HG03521 (cell line): ENCODE measurements around the gene TGDS.
"Not testable (repeated sequence)": the region's sequence is repeated elsewhere in the genome, so short reads cannot be mapped to it uniquely, and the experiment has no call there.

Experiments used
- ATAC-seq: cut with Tn5 transposase; IDR thresholded peaks from one replicate; pipeline ENCODE4 v1.9.1; 2021; ENCODE audit warnings: mild to moderate bottlenecking, moderate library complexity; ENCODE audit not compliant: unreplicated experiment

The TGDS gene

DNA sequence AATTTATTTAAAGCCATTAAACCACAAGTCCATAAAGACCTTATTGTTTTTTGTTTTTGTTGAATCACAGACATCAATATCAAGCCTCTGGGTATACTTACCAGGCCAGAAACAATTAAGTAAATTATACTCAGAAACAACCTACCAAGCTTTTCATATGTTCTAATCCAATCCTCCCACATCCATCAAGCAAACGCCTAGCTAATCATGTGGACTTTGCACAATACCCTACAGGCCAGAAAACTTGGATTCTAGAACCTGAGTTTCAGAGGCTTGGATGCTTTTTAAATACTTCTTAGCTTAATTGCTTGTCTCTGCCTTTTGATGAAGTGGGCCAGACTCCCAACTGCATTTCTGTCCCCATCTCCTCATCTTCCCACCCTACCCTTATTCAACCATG, 39.9 kb downstream of the TGDS start:
- no peak for ATAC-seq

DNA sequence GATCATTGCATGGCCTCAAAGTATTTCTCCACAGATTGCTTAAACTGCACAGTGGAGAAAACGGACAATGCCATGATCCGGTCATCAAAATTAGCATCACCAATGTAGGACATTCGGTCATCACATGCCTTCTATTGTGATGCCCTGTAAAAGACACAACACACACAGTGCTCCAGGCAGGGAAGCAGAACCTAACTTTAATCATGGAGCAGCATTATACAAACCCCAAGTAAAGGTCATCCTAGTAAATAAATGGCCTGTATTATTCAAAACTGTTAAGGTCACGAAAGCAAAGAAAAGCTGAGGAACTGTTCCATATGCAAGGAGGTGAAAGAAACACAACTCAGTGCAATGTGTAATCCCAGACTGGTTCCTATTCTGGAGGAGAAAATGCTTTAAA, 42.2 kb downstream of the TGDS start:
- ATAC-seq = no peak

DNA sequence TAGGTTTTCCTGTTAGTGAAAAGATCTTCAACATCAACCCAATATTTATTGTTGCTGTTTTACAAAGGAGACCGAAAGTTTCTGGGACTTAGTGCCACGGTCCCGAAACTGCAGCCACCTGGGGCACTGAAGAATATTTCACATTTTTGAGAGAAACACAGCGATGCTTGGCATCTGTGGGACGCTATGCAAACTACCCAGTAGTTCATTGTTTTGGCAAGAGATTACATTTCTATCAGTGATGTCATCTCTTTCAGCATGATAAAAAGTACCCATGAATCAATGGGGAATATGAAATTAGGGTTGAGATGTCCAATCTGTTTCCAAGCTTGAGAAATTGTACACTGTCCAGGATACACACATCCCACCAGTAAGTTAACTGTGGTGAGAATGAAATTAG, 43.9 kb downstream of the TGDS start:
- no peak for ATAC-seq

GRCh38 chr13:94550062-94550738, 45.8 kb downstream of the TGDS start:
- ATAC-seq = no peak

DNA sequence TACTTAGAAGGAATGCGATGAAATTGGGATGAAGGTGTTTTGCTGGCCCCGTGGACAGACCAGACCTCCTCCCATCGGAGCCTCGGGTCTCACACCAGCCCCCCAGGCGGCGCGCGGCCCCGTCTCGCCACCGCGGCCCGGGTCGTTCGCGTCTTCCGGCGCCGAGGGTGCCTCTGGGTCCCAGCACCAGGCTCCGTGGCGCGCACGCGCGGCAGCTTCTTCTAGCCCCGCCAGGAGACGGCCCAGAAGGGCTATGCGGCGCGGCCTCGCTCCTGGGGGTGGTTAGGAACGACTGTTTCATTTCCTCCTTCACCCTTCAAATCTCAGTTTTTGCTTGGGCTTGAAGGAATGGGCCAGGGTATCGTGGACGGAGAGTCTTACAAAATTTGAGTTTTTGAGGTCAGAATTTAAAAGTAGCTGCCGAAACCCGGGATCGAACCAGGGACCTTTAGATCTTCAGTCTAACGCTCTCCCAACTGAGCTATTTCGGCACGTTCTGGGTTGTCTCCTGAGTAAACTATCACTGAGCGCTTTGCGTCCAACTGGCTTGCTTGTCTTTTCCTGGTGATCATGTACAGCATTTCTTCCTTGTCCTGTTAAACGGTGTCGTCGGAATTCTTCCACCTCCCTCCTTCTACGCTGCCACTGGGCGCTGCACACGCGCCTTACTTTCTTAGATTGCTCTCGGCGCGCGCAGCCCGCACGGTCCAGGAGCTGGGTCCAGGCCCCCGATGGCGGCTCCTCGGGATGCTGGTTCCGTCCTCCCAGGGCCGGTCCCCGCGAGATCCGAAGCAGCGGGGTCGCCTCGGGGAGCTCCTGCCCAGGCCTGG, 46.5 kb downstream of the TGDS start:
- peak; percentile 94 for ATAC-seq

DNA sequence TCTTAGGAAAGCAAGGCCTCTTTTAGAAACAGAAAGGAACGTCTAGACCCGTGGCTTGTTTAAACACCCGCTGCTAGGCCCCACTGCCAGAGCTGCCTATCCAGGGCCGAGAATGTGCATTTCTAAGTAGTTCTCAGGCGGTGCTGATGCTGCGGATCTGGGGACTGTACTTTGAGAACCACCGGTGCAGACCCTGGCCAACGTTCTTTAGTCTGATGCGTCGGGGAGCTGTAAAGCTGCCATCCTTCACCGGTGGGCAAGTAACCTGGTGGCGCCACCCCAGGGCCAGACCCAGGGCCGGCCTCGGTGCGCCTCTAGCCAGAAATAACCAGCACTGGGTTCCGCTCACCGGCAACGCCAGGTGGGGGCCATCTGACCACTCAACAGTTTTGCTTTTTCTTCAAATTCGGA, 47.1 kb downstream of the TGDS start:
- peak; percentile 47 for ATAC-seq

- no peak for ATAC-seq
These were observed 47.6 kb downstream of the TGDS start for GRCh38 chr13:94548382-94548781.

- no peak for ATAC-seq
These were observed 49.7 kb downstream of the TGDS start for GRCh38 chr13:94546061-94546839.

- no peak for ATAC-seq
These were observed 51.0 kb downstream of the TGDS start for GRCh38 chr13:94544922-94545321.

GRCh38 chr13:94542917-94543316, 53.0 kb downstream of the TGDS start:
- no peak for ATAC-seq

DNA sequence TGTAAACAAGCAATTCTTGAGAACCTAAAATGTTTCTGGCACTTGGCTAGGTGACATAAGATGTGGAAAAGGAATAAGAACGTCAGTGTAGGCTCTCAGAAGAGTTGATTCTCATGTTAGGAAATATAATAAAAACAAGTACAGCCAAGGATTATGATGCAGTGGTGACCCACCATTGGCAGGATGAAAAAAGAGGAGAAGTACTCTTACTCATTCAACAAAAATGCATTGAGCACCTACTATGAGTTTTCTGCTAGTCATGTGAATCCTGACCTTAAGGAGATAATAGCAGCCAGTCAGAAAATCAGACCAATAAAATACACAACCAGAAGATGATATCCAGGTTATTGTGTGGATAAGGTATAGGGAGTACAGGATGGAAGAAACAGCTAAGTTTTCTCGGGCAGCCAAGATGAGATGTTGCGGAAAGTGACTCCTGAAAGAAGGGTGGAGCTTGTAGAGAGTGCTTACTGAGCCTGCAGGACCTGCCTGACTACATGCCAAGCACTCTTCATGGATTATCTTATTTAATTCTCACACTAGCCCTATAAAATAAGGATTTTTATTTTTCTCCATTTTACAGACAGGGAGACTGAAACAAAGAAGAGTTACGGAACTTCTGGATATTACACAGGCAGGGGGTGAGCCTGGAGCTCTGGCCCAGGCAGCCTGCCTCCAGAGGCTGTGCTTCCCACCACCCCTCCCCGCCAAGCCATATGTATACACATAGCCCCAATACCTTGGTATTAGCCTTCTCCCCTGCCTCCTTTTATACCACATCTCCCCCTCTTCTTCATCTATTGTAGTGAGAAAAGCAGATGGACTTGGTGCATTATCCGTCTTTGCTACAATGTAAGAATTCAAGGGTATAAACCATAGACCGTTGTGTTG, 58.0 kb downstream of the TGDS start:
- no peak for ATAC-seq

DNA sequence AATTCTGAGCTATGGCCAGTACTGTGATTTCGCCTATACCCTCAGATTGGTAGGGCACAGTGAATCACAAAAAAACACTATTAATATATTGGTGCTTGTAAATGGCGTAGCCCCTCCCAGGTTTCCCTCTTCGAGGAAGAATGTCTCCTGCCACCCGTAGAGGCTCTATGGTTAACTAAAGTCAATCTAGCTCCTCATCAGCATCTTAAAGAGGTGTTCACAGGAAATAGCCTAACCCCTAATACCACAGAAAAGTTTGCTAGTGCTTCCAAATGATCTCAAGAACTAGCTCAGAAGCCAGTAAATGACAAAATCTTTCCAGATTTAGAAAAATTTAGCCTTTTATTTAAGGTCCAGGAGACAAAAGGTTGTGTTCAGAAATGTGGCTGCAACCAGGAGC, 60.2 kb downstream of the TGDS start:
- ATAC-seq = no peak

DNA sequence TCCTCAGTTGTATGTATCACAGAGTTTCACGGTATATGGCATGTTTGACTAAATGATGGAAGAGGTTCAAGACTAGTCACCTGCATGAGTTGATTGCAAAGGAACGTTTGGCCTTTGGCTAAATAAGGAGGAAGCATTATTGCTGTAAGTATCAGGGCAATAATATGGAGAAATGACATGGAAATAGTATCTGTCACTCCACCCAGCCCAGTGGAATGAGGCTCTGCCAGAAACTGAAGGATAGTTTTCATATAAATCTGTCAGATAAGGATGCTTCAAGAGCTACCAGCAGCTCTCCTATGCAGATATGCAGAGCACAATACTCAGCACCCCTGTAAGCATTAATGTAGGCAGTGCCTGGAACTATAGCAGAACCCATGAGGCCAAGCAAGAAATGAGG, 60.7 kb downstream of the TGDS start:
- no peak for ATAC-seq

GRCh38 chr13:94534166-94534565, 61.8 kb downstream of the TGDS start:
- ATAC-seq = no peak

GRCh38 chr13:94532278-94532677, 63.7 kb downstream of the TGDS start:
- not testable (repeated sequence) for ATAC-seq

- ATAC-seq = not testable (repeated sequence)
These were observed 69.0 kb downstream of the TGDS start for GRCh38 chr13:94526956-94527355.

- ATAC-seq = no peak
These were observed 70.2 kb downstream of the TGDS start for GRCh38 chr13:94525781-94526180.

DNA sequence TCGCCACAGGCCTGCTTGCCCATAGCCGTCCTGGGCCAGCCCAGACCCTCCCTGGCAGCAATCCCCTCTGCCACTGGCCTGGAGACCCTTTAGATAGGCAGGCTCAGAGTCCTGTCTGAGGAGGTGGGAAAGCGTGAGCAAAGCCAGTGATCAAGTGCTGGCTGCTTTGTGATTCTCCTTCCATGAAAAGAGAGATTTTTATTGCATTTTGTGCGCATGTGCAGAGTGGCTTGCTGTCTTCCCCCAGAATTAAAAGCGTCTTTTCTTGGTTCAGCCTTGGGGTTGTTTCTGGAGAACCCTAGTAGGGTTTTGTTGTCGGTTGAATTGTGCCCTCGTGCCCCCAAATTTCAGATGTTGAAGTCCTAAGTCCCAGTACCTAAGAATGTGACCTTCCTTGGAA, 71.5 kb downstream of the TGDS start:
- no peak for ATAC-seq
